ENCODE results near the gene RAB10.
"Not testable (repeated sequence)": the region's sequence is repeated elsewhere in the genome, so short reads cannot be mapped to it uniquely, and the experiment has no call there.

RAB10 gene

DNA sequence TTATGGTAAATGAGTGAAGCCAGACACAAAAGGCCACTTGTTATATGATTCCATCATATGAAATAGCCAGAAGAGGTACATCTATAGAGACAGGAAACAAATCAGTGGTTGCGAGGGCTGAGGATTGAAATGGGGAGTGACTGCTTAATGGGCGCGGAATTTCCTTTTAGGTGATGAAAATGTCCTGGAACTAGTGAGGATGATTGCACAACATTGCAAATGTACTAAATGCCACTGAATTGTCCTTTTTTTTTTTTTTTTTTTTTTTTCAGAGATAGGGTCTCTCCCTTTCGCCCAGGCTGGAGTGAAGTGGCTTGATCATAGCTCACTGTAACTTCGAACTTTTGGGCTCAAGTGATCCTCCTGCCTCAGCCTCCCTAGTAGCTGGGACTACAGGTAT, 123.7 kb downstream of the RAB10 start:
- no peak overlapping the region for H3K27ac ChIP-seq

DNA sequence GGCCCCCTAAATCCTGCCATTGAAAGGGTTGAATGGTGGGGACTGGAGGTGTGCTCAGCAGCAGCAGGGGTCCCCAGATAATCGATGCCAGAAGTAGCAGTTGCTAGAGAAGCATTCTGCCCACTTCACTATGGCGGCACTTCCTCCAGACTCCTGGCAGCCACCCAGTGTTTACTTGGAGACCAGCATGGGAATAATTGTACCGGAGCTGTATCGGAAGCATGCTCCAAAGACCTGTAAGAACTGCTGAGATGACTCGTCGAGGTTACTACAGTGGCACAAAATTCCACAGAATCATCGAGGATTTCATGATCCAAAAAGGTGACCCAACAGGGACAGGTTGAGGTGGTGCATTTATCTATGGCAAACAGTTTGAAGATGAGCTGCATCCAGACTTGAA, 128.0 kb downstream of the RAB10 start:
- H3K27ac ChIP-seq: no peak overlapping the region
- TF ChIP-seq, protein P1, sequence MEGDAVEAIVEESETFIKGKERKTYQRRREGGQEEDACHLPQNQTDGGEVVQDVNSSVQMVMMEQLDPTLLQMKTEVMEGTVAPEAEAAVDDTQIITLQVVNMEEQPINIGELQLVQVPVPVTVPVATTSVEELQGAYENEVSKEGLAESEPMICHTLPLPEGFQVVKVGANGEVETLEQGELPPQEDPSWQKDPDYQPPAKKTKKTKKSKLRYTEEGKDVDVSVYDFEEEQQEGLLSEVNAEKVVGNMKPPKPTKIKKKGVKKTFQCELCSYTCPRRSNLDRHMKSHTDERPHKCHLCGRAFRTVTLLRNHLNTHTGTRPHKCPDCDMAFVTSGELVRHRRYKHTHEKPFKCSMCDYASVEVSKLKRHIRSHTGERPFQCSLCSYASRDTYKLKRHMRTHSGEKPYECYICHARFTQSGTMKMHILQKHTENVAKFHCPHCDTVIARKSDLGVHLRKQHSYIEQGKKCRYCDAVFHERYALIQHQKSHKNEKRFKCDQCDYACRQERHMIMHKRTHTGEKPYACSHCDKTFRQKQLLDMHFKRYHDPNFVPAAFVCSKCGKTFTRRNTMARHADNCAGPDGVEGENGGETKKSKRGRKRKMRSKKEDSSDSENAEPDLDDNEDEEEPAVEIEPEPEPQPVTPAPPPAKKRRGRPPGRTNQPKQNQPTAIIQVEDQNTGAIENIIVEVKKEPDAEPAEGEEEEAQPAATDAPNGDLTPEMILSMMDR (IDR thresholded peaks at IDR 0.05; ENCODE audit: low read depth, low read length, missing control alignments): no peak
- no peaks in the 10 kb centered on the region for H3K27me3 ChIP-seq (replicated peaks)
- DNase-seq: no peak
- in situ Hi-C loops (cut with HindIII; ENCODE audit: low pct_ligation_motif_present, low sequenced_read_pairs): no loop called here
- H3K4me3 ChIP-seq (ENCODE audit: low read depth, low read length): no peak overlapping the region
- no peaks in the 10 kb centered on the region for H3K36me3 ChIP-seq (replicated peaks)

More for the DNA sequence above, 123.7 kb downstream of the RAB10 start:
- no peaks in the 10 kb centered on the region for H3K27me3 ChIP-seq (replicated peaks)
- in situ Hi-C loops (cut with HindIII; ENCODE audit: low pct_ligation_motif_present, low sequenced_read_pairs): no loop called here
- no peak for DNase-seq
- H3K36me3 ChIP-seq (replicated peaks): no peaks in the 10 kb centered on the region
- TF ChIP-seq, protein P1 (IDR thresholded peaks at IDR 0.05; ENCODE audit: low read depth, low read length, missing control alignments): no peak
- H3K4me3 ChIP-seq (ENCODE audit: low read depth, low read length): no peak overlapping the region

DNA sequence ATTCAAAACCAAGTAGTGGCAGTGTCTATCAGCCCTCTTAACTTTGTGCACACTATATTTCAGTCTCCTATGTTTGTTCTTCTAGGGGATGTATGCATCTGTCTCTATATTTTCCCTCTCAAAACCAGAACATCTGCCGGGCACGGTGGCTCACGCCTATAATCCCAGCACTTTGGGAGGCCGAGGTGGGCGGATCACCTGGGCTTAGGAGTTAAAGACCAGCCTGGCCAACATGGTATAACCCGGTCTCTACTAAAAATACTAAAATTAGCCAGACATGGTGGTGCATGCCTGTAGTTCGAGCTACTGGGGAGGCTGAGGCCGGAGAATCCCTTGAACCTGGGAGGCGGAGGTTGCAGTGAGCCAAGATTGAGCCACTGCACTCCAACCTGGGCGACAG, 129.1 kb downstream of the RAB10 start:
- Histone ChIP-seq H3K27ac (no peak overlapping the region), H3K27me3 (replicated peaks) (no peaks in the 10 kb centered on the region), H3K36me3 (replicated peaks) (no peaks in the 10 kb centered on the region), H3K4me3 (ENCODE audit: low read depth, low read length) (no peak overlapping the region)
- no peak for DNase-seq
- TF ChIP-seq, protein P1 (IDR thresholded peaks at IDR 0.05; ENCODE audit: low read depth, low read length, missing control alignments): no peak
- in situ Hi-C loops (cut with HindIII; ENCODE audit: low pct_ligation_motif_present, low sequenced_read_pairs): no loop called here

DNA sequence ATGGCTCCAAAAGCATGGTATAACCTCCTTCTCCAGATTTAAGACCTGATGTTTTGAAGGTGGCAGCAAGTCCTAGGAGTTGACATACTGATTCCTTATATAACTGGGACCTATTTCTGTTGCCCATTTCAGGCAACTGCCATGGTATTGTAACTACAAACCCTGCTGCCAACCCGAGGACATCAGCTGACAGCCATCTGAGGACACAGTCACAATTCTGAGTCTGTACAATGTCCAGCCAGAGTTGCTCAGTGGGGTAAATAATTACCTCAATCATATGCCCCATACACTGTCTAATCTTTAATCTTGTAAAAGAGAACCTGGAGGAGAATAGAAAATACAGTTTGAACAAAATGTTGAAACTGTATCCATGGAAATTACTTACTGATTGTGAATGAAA, 130.3 kb downstream of the RAB10 start:
- Histone ChIP-seq H3K27ac (no peak overlapping the region), H3K27me3 (replicated peaks) (no peaks in the 10 kb centered on the region), H3K36me3 (replicated peaks) (no peaks in the 10 kb centered on the region), H3K4me3 (ENCODE audit: low read depth, low read length) (no peak overlapping the region)
- DNase-seq: no peak
- in situ Hi-C loops (cut with HindIII; ENCODE audit: low pct_ligation_motif_present, low sequenced_read_pairs): no loop called here
- TF ChIP-seq, protein P1 (IDR thresholded peaks at IDR 0.05; ENCODE audit: low read depth, low read length, missing control alignments): no peak

DNA sequence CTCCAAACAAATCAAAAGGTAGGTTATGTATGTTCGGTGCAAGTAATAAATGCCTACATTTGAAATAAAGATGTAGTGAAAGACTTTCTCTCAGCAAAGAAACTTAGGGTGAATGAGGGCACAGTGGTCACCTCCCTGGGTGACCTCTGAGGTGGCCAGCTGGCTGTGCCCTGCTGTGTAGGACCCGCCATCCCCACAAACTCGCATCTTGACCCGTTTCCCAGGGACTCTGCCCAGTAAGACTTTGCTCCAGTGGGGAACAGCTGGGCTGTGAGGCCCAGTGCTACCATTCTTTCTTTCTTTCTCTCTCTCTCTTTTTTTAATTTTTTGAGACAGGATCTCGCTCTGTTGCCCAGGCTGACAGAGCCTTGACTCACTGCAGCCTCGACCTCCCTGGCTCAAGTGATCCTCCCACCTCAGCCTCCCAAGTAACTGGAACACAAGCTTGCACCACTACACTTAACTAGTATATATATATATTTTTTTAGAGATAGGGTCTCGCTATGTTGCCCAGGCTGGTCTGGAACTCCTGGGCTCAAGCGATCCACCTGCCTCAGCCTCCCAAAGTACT, 130.8 kb downstream of the RAB10 start:
- no peaks in the 10 kb centered on the region for H3K27me3 ChIP-seq (replicated peaks)
- no peak overlapping the region for H3K27ac ChIP-seq
- in situ Hi-C loops (cut with HindIII; ENCODE audit: low pct_ligation_motif_present, low sequenced_read_pairs): no loop called here
- TF ChIP-seq, protein P1 (IDR thresholded peaks at IDR 0.05; ENCODE audit: low read depth, low read length, missing control alignments): no peak
- H3K4me3 ChIP-seq (ENCODE audit: low read depth, low read length): no peak overlapping the region
- H3K36me3 ChIP-seq (replicated peaks): no peaks in the 10 kb centered on the region
- no peak for DNase-seq

DNA sequence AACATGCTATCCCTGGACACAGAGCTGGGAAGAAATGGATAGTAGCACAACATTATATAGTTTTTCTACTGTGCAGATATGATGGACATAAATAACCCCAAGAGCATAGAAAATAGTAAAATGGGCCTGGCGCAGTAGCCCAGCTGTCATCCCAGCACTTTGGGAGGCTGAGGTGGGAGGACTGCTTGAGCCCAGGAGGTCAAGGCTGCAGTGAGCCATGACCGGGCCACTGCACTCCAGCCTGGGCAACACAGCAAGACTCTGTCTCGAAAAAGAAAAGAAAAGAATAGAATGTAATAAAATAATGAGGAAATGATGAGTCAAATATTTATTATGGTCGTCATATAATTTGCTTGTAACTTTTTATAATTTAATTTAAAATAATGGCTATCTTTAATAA, 131.5 kb downstream of the RAB10 start:
- no peaks in the 10 kb centered on the region for H3K27me3 ChIP-seq (replicated peaks)
- H3K4me3 ChIP-seq (ENCODE audit: low read depth, low read length): no peak overlapping the region
- in situ Hi-C loops (cut with HindIII; ENCODE audit: low pct_ligation_motif_present, low sequenced_read_pairs): no loop called here
- no peaks in the 10 kb centered on the region for H3K36me3 ChIP-seq (replicated peaks)
- TF ChIP-seq, protein P1 (IDR thresholded peaks at IDR 0.05; ENCODE audit: low read depth, low read length, missing control alignments): no peak
- no peak overlapping the region for H3K27ac ChIP-seq
- no peak for DNase-seq

DNA sequence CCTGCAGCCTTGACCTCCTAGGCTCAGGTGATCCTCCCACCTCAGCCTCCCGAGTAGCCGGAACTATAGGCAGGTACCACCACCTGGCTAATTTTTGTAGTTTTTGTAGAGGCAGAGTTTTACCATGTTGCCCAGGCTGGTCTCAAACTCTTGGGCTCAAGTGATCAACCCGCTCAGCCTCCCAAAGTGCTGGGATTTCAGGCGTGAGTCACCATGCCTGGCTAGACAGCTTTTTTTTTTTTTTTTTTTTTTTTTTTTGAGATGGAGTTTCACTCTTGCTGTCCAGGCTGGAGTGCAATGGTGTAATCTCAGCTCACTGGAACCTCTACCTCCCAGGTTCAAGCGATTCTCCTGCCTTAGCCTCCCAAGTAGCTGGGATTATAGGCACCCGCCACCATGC, 132.7 kb downstream of the RAB10 start:
- DNase-seq: peak; percentile 13
- in situ Hi-C loops (cut with HindIII; ENCODE audit: low pct_ligation_motif_present, low sequenced_read_pairs); H3K4me3 ChIP-seq (ENCODE audit: low read depth, low read length); H3K36me3 ChIP-seq (replicated peaks); H3K27ac ChIP-seq; H3K27me3 ChIP-seq (replicated peaks): not testable (repeated sequence)
